HEK293 (cell line): ENCODE results near the gene PTPRN.

Source experiments
- EGR2 ChIP-seq: fragments of 450-650 bp; formaldehyde crosslinking; IDR thresholded peaks from 2 replicates; pipeline ENCODE4 v1.5.1; 2016; ENCODE audit warnings: low read depth, missing biosample characterization, missing genetic modification characterization
- KLF16 ChIP-seq: fragments of 450-650 bp; formaldehyde crosslinking; IDR thresholded peaks from 2 replicates; pipeline ENCODE4 v1.5.1; 2017; ENCODE audit warnings: missing biosample characterization, missing genetic modification characterization
- OVOL3 ChIP-seq: fragments of 450-650 bp; formaldehyde crosslinking; IDR thresholded peaks from 2 replicates; pipeline ENCODE4 v1.5.1; 2016; ENCODE audit warnings: missing biosample characterization, missing genetic modification characterization
- SP7 ChIP-seq: fragments of 450-650 bp; formaldehyde crosslinking; IDR thresholded peaks from 2 replicates; pipeline ENCODE4 v1.5.1; 2016; ENCODE audit warnings: missing biosample characterization, missing genetic modification characterization
- ZBTB17 ChIP-seq: fragments of 450-650 bp; formaldehyde crosslinking; IDR thresholded peaks from 2 replicates; pipeline ENCODE4 v1.5.1; 2016; ENCODE audit warnings: missing biosample characterization, missing genetic modification characterization
- ZBTB21 ChIP-seq: fragments of 450-650 bp; formaldehyde crosslinking; IDR thresholded peaks from 2 replicates; pipeline ENCODE4 v1.5.1; 2017; ENCODE audit warnings: missing biosample characterization, missing genetic modification characterization
- ZBTB8A ChIP-seq: fragments of 450-650 bp; formaldehyde crosslinking; IDR thresholded peaks from 2 replicates; pipeline ENCODE4 v1.5.1; 2016; ENCODE audit warnings: missing biosample characterization, missing genetic modification characterization
- ZNF324 ChIP-seq: fragments of 450-650 bp; formaldehyde crosslinking; IDR thresholded peaks from 2 replicates; pipeline ENCODE4 v1.5.1; 2016; ENCODE audit warnings: missing biosample characterization, missing genetic modification characterization
- ZNF341 ChIP-seq: fragments of 450-650 bp; formaldehyde crosslinking; IDR thresholded peaks from 2 replicates; pipeline ENCODE4; 2016; ENCODE audit warnings: low read depth, missing biosample characterization, missing genetic modification characterization
- ZNF391 ChIP-seq: fragments of 450-650 bp; formaldehyde crosslinking; IDR thresholded peaks from 2 replicates; pipeline ENCODE4 v1.5.1; 2016; ENCODE audit warnings: low read depth, missing biosample characterization, missing genetic modification characterization, borderline replicate concordance
- ZNF501 ChIP-seq: fragments of 450-650 bp; formaldehyde crosslinking; IDR thresholded peaks from 2 replicates; pipeline ENCODE4 v1.5.1; 2016; ENCODE audit warnings: missing biosample characterization, missing genetic modification characterization
- ZNF600 ChIP-seq: fragments of 450-650 bp; formaldehyde crosslinking; IDR thresholded peaks from 2 replicates; pipeline ENCODE4 v1.5.1; 2016; ENCODE audit warnings: missing biosample characterization, missing genetic modification characterization
- ZNF629 ChIP-seq: fragments of 450-650 bp; formaldehyde crosslinking; IDR thresholded peaks from 2 replicates; pipeline ENCODE4 v1.5.1; 2017; ENCODE audit warnings: missing biosample characterization, missing genetic modification characterization
- ZNF660 ChIP-seq: fragments of 450-650 bp; IDR thresholded peaks from 2 replicates; pipeline ENCODE4 v1.5.1; 2018; ENCODE audit warnings: missing biosample characterization, mild to moderate bottlenecking, missing genetic modification characterization
- ZNF843 ChIP-seq: fragments of 450-650 bp; formaldehyde crosslinking; IDR thresholded peaks from 2 replicates; pipeline ENCODE4 v1.5.1; 2016; ENCODE audit warnings: missing biosample characterization, missing genetic modification characterization
- ZXDB ChIP-seq: fragments of 450-650 bp; formaldehyde crosslinking; IDR thresholded peaks from 2 replicates; pipeline ENCODE4 v1.5.1; 2016; ENCODE audit warnings: missing biosample characterization, missing genetic modification characterization
- TF ChIP-seq, protein P1 (sequence below): fragments of 450-650 bp; formaldehyde crosslinking; IDR thresholded peaks from 2 replicates; pipeline ENCODE4 v1.5.1; 2017; ENCODE audit warnings: missing biosample characterization, missing genetic modification characterization
- TF ChIP-seq, protein P2 (sequence below): fragments of 450-650 bp; formaldehyde crosslinking; IDR thresholded peaks from 2 replicates; pipeline ENCODE4 v1.5.1; 2016; ENCODE audit warnings: missing biosample characterization, missing genetic modification characterization
- TF ChIP-seq, protein P3 (sequence below): fragments of 450-650 bp; formaldehyde crosslinking; IDR thresholded peaks from 2 replicates; pipeline ENCODE4 v1.5.1; 2016; ENCODE audit warnings: missing biosample characterization, missing genetic modification characterization, borderline replicate concordance
- TF ChIP-seq, protein P4 (sequence below): fragments of 450-650 bp; formaldehyde crosslinking; IDR thresholded peaks from 2 replicates; pipeline ENCODE4 v1.5.1; 2016; ENCODE audit warnings: missing biosample characterization, missing genetic modification characterization
- TF ChIP-seq, protein P5 (sequence below): fragments of 450-650 bp; formaldehyde crosslinking; IDR thresholded peaks from 2 replicates; pipeline ENCODE4 v1.5.1; 2017; ENCODE audit warnings: missing biosample characterization, missing genetic modification characterization

Gene PTPRN

DNA sequence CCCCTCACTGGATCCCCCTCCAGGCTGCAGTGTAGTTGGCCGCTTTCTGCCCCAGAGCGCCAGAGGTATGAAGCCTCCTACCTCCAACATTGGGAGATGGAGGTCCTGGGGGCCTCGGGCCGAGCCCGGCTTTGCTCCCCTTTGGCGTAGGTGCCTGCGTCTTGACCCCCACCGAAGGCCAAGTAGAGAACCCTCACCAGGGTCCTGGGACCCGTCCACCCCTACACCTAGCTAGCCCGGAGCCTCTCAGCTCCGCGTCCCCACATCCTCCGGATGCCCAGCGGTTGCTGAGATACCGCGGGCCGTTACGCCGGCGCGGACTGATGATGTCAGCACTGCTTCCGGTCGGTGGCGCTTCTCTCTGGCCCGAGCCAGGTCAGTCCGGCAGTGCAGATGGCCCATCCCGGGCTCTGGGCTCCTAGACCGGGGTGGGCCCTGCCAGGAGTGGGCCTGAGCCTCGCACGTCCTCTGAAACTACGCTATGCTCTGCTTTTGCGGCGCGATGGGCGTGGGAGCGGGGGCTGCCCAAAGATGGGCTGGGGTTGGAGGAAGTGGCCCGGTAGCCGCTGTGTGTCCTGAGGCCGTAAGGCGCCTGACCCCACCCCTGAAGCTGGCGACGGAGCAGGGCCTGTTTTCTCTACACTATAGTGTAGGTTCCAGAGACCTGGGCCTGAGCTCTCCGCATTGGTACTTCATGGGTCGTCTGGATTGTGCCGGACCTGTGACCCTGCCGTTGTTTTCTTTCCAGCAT lies 63.9 kb downstream of the PTPRN start, which contains the start of the genes GLB1L and STK16 (continued):
- TF ChIP-seq, protein P1, sequence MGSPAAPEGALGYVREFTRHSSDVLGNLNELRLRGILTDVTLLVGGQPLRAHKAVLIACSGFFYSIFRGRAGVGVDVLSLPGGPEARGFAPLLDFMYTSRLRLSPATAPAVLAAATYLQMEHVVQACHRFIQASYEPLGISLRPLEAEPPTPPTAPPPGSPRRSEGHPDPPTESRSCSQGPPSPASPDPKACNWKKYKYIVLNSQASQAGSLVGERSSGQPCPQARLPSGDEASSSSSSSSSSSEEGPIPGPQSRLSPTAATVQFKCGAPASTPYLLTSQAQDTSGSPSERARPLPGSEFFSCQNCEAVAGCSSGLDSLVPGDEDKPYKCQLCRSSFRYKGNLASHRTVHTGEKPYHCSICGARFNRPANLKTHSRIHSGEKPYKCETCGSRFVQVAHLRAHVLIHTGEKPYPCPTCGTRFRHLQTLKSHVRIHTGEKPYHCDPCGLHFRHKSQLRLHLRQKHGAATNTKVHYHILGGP (tag by site-specific recombination) = peak; percentile 51; the same call in 1 of the 2 replicates
- TF ChIP-seq ZNF391 (tag by site-specific recombination) (no peak), ZXDB (tag by site-specific recombination) (peak; percentile 54), KLF16 (tag by site-specific recombination) (peak; percentile 36; the same call in 1 of the 2 replicates), ZNF629 (tag by site-specific recombination) (peak; percentile 79), ZBTB21 (tag by site-specific recombination) (0 out of 2 replicates have a peak, but pooled peaks have one; percentile 36), OVOL3 (peak; percentile 80; the same call in 1 of the 2 replicates), ZNF843 (peak; percentile 23; the same call in 1 of the 2 replicates), ZNF600 (tag by site-specific recombination) (peak; percentile 56), ZNF660 (no peak), ZNF501 (tag by site-specific recombination) (peak; percentile 71; the same call in 1 of the 2 replicates), ZNF341 (tag by site-specific recombination) (peak; percentile 36), SP7 (tag by site-specific recombination) (peak; percentile 41; the same call in 1 of the 2 replicates), ZBTB17 (tag by site-specific recombination) (peak; percentile 99), ZBTB8A (tag by site-specific recombination) (peak; percentile 55), EGR2 (tag by site-specific recombination) (no peak), ZNF324 (tag by site-specific recombination) (0 out of 2 replicates have a peak, but pooled peaks have one; percentile 33)
- TF ChIP-seq, protein P2, sequence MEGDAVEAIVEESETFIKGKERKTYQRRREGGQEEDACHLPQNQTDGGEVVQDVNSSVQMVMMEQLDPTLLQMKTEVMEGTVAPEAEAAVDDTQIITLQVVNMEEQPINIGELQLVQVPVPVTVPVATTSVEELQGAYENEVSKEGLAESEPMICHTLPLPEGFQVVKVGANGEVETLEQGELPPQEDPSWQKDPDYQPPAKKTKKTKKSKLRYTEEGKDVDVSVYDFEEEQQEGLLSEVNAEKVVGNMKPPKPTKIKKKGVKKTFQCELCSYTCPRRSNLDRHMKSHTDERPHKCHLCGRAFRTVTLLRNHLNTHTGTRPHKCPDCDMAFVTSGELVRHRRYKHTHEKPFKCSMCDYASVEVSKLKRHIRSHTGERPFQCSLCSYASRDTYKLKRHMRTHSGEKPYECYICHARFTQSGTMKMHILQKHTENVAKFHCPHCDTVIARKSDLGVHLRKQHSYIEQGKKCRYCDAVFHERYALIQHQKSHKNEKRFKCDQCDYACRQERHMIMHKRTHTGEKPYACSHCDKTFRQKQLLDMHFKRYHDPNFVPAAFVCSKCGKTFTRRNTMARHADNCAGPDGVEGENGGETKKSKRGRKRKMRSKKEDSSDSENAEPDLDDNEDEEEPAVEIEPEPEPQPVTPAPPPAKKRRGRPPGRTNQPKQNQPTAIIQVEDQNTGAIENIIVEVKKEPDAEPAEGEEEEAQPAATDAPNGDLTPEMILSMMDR (tag by site-specific recombination) = peak; percentile 32; the same call in 1 of the 2 replicates
- TF ChIP-seq, protein P3, sequence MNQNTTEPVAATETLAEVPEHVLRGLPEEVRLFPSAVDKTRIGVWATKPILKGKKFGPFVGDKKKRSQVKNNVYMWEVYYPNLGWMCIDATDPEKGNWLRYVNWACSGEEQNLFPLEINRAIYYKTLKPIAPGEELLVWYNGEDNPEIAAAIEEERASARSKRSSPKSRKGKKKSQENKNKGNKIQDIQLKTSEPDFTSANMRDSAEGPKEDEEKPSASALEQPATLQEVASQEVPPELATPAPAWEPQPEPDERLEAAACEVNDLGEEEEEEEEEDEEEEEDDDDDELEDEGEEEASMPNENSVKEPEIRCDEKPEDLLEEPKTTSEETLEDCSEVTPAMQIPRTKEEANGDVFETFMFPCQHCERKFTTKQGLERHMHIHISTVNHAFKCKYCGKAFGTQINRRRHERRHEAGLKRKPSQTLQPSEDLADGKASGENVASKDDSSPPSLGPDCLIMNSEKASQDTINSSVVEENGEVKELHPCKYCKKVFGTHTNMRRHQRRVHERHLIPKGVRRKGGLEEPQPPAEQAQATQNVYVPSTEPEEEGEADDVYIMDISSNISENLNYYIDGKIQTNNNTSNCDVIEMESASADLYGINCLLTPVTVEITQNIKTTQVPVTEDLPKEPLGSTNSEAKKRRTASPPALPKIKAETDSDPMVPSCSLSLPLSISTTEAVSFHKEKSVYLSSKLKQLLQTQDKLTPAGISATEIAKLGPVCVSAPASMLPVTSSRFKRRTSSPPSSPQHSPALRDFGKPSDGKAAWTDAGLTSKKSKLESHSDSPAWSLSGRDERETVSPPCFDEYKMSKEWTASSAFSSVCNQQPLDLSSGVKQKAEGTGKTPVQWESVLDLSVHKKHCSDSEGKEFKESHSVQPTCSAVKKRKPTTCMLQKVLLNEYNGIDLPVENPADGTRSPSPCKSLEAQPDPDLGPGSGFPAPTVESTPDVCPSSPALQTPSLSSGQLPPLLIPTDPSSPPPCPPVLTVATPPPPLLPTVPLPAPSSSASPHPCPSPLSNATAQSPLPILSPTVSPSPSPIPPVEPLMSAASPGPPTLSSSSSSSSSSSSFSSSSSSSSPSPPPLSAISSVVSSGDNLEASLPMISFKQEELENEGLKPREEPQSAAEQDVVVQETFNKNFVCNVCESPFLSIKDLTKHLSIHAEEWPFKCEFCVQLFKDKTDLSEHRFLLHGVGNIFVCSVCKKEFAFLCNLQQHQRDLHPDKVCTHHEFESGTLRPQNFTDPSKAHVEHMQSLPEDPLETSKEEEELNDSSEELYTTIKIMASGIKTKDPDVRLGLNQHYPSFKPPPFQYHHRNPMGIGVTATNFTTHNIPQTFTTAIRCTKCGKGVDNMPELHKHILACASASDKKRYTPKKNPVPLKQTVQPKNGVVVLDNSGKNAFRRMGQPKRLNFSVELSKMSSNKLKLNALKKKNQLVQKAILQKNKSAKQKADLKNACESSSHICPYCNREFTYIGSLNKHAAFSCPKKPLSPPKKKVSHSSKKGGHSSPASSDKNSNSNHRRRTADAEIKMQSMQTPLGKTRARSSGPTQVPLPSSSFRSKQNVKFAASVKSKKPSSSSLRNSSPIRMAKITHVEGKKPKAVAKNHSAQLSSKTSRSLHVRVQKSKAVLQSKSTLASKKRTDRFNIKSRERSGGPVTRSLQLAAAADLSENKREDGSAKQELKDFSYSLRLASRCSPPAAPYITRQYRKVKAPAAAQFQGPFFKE (tag by site-specific recombination) = no peak
- TF ChIP-seq, protein P4, sequence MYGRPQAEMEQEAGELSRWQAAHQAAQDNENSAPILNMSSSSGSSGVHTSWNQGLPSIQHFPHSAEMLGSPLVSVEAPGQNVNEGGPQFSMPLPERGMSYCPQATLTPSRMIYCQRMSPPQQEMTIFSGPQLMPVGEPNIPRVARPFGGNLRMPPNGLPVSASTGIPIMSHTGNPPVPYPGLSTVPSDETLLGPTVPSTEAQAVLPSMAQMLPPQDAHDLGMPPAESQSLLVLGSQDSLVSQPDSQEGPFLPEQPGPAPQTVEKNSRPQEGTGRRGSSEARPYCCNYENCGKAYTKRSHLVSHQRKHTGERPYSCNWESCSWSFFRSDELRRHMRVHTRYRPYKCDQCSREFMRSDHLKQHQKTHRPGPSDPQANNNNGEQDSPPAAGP (tag by site-specific recombination) = 0 out of 2 replicates have a peak, but pooled peaks have one; percentile 38
- TF ChIP-seq, protein P5, sequence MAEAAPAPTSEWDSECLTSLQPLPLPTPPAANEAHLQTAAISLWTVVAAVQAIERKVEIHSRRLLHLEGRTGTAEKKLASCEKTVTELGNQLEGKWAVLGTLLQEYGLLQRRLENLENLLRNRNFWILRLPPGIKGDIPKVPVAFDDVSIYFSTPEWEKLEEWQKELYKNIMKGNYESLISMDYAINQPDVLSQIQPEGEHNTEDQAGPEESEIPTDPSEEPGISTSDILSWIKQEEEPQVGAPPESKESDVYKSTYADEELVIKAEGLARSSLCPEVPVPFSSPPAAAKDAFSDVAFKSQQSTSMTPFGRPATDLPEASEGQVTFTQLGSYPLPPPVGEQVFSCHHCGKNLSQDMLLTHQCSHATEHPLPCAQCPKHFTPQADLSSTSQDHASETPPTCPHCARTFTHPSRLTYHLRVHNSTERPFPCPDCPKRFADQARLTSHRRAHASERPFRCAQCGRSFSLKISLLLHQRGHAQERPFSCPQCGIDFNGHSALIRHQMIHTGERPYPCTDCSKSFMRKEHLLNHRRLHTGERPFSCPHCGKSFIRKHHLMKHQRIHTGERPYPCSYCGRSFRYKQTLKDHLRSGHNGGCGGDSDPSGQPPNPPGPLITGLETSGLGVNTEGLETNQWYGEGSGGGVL = peak; percentile 58
